Astrocyte (in vitro differentiated cells and primary cell): ENCODE data around the gene CYYR1. TPM values are rescaled to one million over a fixed set of nuclear protein-coding genes. Genes with fewer than 3 reads are reported as not detected.

Source experiments
- DNase-seq: peaks from one replicate; pipeline ENCODE4 v3.0.0-alpha.2; 2010; ENCODE audit warnings: low read depth
- FAIRE-seq: peaks from 2 replicates; lab custom pipeline; 2011; peaks lifted over from hg19 to GRCh38; lab: Jason Lieb, UNC
- H2AFZ ChIP-seq: 2 replicates; pipeline ENCODE4 v1.6.0; 2012; ENCODE audit warnings: low read depth, low read length, inconsistent platforms
- H3K27ac ChIP-seq: 2 replicates; pipeline ENCODE4 v1.5.1; 2011; ENCODE audit warnings: low read depth, low read length, inconsistent platforms
- H3K27me3 ChIP-seq: 2 replicates; pipeline ENCODE4 v1.6.0; 2011; ENCODE audit warnings: low read length, inconsistent platforms; ENCODE audit not compliant: insufficient read depth
- H3K36me3 ChIP-seq: 2 replicates; pipeline ENCODE4 v1.5.1; 2011; ENCODE audit warnings: low read length, inconsistent platforms; ENCODE audit not compliant: insufficient read depth
- H3K4me1 ChIP-seq: 2 replicates; pipeline ENCODE4 v1.5.1; 2011; ENCODE audit warnings: low read length, inconsistent platforms; ENCODE audit not compliant: insufficient read depth
- H3K4me2 ChIP-seq: 2 replicates; pipeline ENCODE4 v1.6.0; 2012; ENCODE audit warnings: low read length, inconsistent platforms
- H3K4me3 ChIP-seq: 2 replicates; pipeline ENCODE4 v1.5.1; 2011; ENCODE audit warnings: low read depth, mild to moderate bottlenecking, low read length, inconsistent platforms; ENCODE audit not compliant: insufficient read depth
- H3K79me2 ChIP-seq: 2 replicates; pipeline ENCODE4 v1.6.0; 2012; ENCODE audit warnings: mild to moderate bottlenecking, low read length, inconsistent platforms; ENCODE audit not compliant: insufficient read depth
- H3K9ac ChIP-seq: 2 replicates; pipeline ENCODE4 v1.6.0; 2012; ENCODE audit warnings: mild to moderate bottlenecking, low read length, inconsistent platforms
- H3K9me3 ChIP-seq: 2 replicates; pipeline ENCODE4 v1.5.1; 2012; ENCODE audit warnings: low read depth, mild to moderate bottlenecking, low read length, inconsistent platforms; ENCODE audit not compliant: insufficient read depth
- H4K20me1 ChIP-seq: 2 replicates; pipeline ENCODE4 v1.6.0; 2012; ENCODE audit warnings: low read length, inconsistent platforms; ENCODE audit not compliant: insufficient read depth
- H3K27ac Mint-ChIP-seq: one replicate; pipeline ENCODE4 v1.8.0; 2021; ENCODE audit warnings: mild to moderate bottlenecking, mixed read lengths; ENCODE audit not compliant: unreplicated experiment
- H3K27me3 Mint-ChIP-seq: one replicate; pipeline ENCODE4 v1.8.0; 2021; ENCODE audit warnings: low read depth, mixed read lengths; ENCODE audit not compliant: unreplicated experiment
- H3K36me3 Mint-ChIP-seq: one replicate; pipeline ENCODE4 v1.8.0; 2021; ENCODE audit warnings: low read depth, mixed read lengths; ENCODE audit not compliant: unreplicated experiment
- H3K4me1 Mint-ChIP-seq: one replicate; pipeline ENCODE4 v1.8.0; 2021; ENCODE audit warnings: low read depth, mixed read lengths; ENCODE audit not compliant: unreplicated experiment
- H3K4me3 Mint-ChIP-seq: one replicate; pipeline ENCODE4 v1.8.0; 2021; ENCODE audit warnings: mild to moderate bottlenecking, moderate library complexity, mixed read lengths; ENCODE audit not compliant: unreplicated experiment
- H3K9me3 Mint-ChIP-seq: one replicate; pipeline ENCODE4 v1.8.0; 2021; ENCODE audit warnings: mild to moderate bottlenecking, mixed read lengths; ENCODE audit not compliant: unreplicated experiment
- CTCF ChIP-seq: IDR thresholded peaks from 2 replicates; pipeline ENCODE4 v1.5.1; 2011; ENCODE audit warnings: low read depth, mild to moderate bottlenecking, inconsistent platforms, low read length, moderate library complexity; ENCODE audit not compliant: insufficient read depth
- EZH2 ChIP-seq: IDR thresholded peaks from 2 replicates; pipeline ENCODE4 v1.6.1; 2012; ENCODE audit warnings: mild to moderate bottlenecking, low read length, inconsistent platforms; ENCODE audit not compliant: insufficient read depth
- total RNA-seq: library from RNA; stranded (reverse); gene quantifications from 2 replicates; pipeline ENCODE4 v1.2.1, GENCODE V29; 2021

The CYYR1 gene
- total RNA-seq, 1 donor from 2014 or later: 4.7 TPM

- Histone ChIP-seq H3K79me2 (no peaks in the 10 kb centered on the region), H3K4me3 (no peak overlapping the region), H3K36me3 (no peaks in the 10 kb centered on the region), H3K4me2 (no peak overlapping the region), H3K9me3 (no peaks in the 10 kb centered on the region), H3K27ac (no peak overlapping the region), H4K20me1 (no peaks in the 10 kb centered on the region), H3K27me3 (no peaks in the 10 kb centered on the region), H2AFZ (no peak overlapping the region), H3K9ac (no peak overlapping the region), H3K4me1 (no peaks in the 10 kb centered on the region)
- H3K27ac Mint-ChIP-seq: no peak overlapping the region
- no peaks in the 10 kb centered on the region for H3K4me1 Mint-ChIP-seq
- H3K36me3 Mint-ChIP-seq: peaks cover 3% of the 10 kb centered on the region
- no peaks in the 10 kb centered on the region for H3K27me3 Mint-ChIP-seq
- H3K4me3 Mint-ChIP-seq: no peak overlapping the region
- H3K9me3 Mint-ChIP-seq: peaks cover 6% of the 10 kb centered on the region
- no peak for FAIRE-seq
- no peak for DNase-seq
- TF ChIP-seq CTCF (no peak), EZH2 (no peak)
These were observed 40.9 kb downstream of the CYYR1 start for GRCh38 chr21:26532208-26532607.

GRCh38 chr21:26529526-26529925 lies 43.6 kb downstream of the CYYR1 start:
- Mint-ChIP-seq H3K4me1 (no peaks in the 10 kb centered on the region), H3K27me3 (no peaks in the 10 kb centered on the region), H3K36me3 (peaks cover 3% of the 10 kb centered on the region), H3K4me3 (no peak overlapping the region), H3K9me3 (peaks cover 6% of the 10 kb centered on the region), H3K27ac (no peak overlapping the region)
- H4K20me1 ChIP-seq: no peaks in the 10 kb centered on the region
- TF ChIP-seq EZH2 (no peak), CTCF (no peak)
- no peak overlapping the region for H3K4me2 ChIP-seq
- FAIRE-seq (no peak), DNase-seq (no peak)
- no peak overlapping the region for H3K4me3 ChIP-seq
- no peak overlapping the region for H2AFZ ChIP-seq
- H3K9ac ChIP-seq: no peak overlapping the region
- H3K79me2 ChIP-seq: no peaks in the 10 kb centered on the region
- H3K27me3 ChIP-seq: no peaks in the 10 kb centered on the region
- no peak overlapping the region for H3K27ac ChIP-seq
- no peaks in the 10 kb centered on the region for H3K9me3 ChIP-seq
- no peaks in the 10 kb centered on the region for H3K36me3 ChIP-seq
- no peaks in the 10 kb centered on the region for H3K4me1 ChIP-seq

- Histone ChIP-seq H3K4me1 (no peaks in the 10 kb centered on the region), H3K27ac (no peak overlapping the region), H3K4me2 (no peak overlapping the region), H3K4me3 (no peak overlapping the region), H3K79me2 (no peaks in the 10 kb centered on the region), H2AFZ (no peak overlapping the region), H3K9ac (no peak overlapping the region), H4K20me1 (no peaks in the 10 kb centered on the region), H3K36me3 (no peaks in the 10 kb centered on the region), H3K27me3 (no peaks in the 10 kb centered on the region), H3K9me3 (no peaks in the 10 kb centered on the region)
- H3K4me1 Mint-ChIP-seq: no peaks in the 10 kb centered on the region
- FAIRE-seq (no peak), DNase-seq (no peak)
- H3K27me3 Mint-ChIP-seq: no peaks in the 10 kb centered on the region
- no peak overlapping the region for H3K27ac Mint-ChIP-seq
- no peak overlapping the region for H3K4me3 Mint-ChIP-seq
- peaks cover 3% of the 10 kb centered on the region for H3K36me3 Mint-ChIP-seq
- TF ChIP-seq CTCF (no peak), EZH2 (no peak)
- H3K9me3 Mint-ChIP-seq: peaks cover 6% of the 10 kb centered on the region
These were observed 44.2 kb downstream of the CYYR1 start for GRCh38 chr21:26528882-26529281.
